SK-N-SH treated with all-trans-retinoic acid at 6 μM for 48 hours (cell line): ENCODE data around the gene PRELID1.

Experiments
- ATAC-seq: fragments of 200-7000 bp; cut with Tn5 transposase; 3 replicates; pipeline ENCODE4 v1.9.1; 2020; ENCODE audit warnings: mild to moderate bottlenecking, moderate library complexity
- ARNTL ChIP-seq: fragments of 450-650 bp; formaldehyde crosslinking; IDR thresholded peaks from 2 replicates; pipeline ENCODE4 v1.5.0; 2020; ENCODE audit warnings: low read depth, mild to moderate bottlenecking, moderate library complexity, borderline replicate concordance
- CSDC2 ChIP-seq: fragments of 250-450 bp; sonication (Bioruptor Pico); IDR thresholded peaks from 2 replicates; pipeline ENCODE4 v1.5.0; 2020; ENCODE audit warnings: mild to moderate bottlenecking, moderate library complexity
- ESRRG ChIP-seq: fragments of 250-450 bp; sonication (Bioruptor Pico); IDR thresholded peaks from 2 replicates; pipeline ENCODE4 v1.6.1; 2021; ENCODE audit warnings: mild to moderate bottlenecking
- GLIS3 ChIP-seq: fragments of 250-450 bp; sonication (Bioruptor Pico); IDR thresholded peaks from 2 replicates; pipeline ENCODE4 v1.5.0; 2020; ENCODE audit warnings: mild to moderate bottlenecking, moderate library complexity
- ISL1 ChIP-seq: fragments of 250-450 bp; sonication (Bioruptor Pico); IDR thresholded peaks from 2 replicates; pipeline ENCODE4 v2.1.2; 2022; ENCODE audit warnings: mild to moderate bottlenecking, moderate library complexity
- OSR1 ChIP-seq: fragments of 250-450 bp; sonication (Bioruptor Pico); IDR thresholded peaks from 2 replicates; pipeline ENCODE4 v1.8.0; 2022; ENCODE audit warnings: moderate library complexity, mild to moderate bottlenecking, inconsistent platforms
- PPARA ChIP-seq: fragments of 250-450 bp; sonication (Bioruptor Pico); IDR thresholded peaks from 2 replicates; pipeline ENCODE4 v1.5.0; 2020; ENCODE audit warnings: mild to moderate bottlenecking, borderline replicate concordance
- RARB ChIP-seq: fragments of 250-450 bp; sonication (Bioruptor Pico); IDR thresholded peaks from 2 replicates; pipeline ENCODE4 v1.8.0; 2021; ENCODE audit warnings: mild to moderate bottlenecking, moderate library complexity
- SNAI2 ChIP-seq: fragments of 250-450 bp; sonication (Bioruptor Pico); IDR thresholded peaks from 2 replicates; pipeline ENCODE4 v1.5.0; 2020; ENCODE audit warnings: mild to moderate bottlenecking, moderate library complexity
- TCF4 ChIP-seq: fragments of 250-450 bp; sonication (Bioruptor Pico); IDR thresholded peaks from 2 replicates; pipeline ENCODE4 v1.8.0; 2021; ENCODE audit warnings: mild to moderate bottlenecking, moderate library complexity, borderline replicate concordance
- TOX ChIP-seq: fragments of 250-450 bp; sonication (Bioruptor Pico); IDR thresholded peaks from 2 replicates; pipeline ENCODE4 v1.8.0; 2021; ENCODE audit warnings: mild to moderate bottlenecking, moderate library complexity, borderline replicate concordance
- ZC3H10 ChIP-seq: fragments of 250-450 bp; sonication (Bioruptor Pico); IDR thresholded peaks from 2 replicates; pipeline ENCODE4 v1.5.1; 2021; ENCODE audit warnings: mild to moderate bottlenecking, moderate library complexity
- ZFP3 ChIP-seq: fragments of 250-450 bp; sonication (Bioruptor Pico); IDR thresholded peaks from 2 replicates; pipeline ENCODE4 v1.5.0; 2020; ENCODE audit warnings: mild to moderate bottlenecking, moderate library complexity
- ZFP30 ChIP-seq: fragments of 450-650 bp; formaldehyde crosslinking; IDR thresholded peaks from 2 replicates; pipeline ENCODE4 v1.5.0; 2022; ENCODE audit warnings: mild to moderate bottlenecking, moderate library complexity
- ZNF565 ChIP-seq: fragments of 450-650 bp; formaldehyde crosslinking; conservative IDR thresholded peaks from 2 replicates; pipeline ENCODE4 v1.5.0; 2020; ENCODE audit warnings: low read depth, mild to moderate bottlenecking, moderate library complexity
- ZNF70 ChIP-seq: fragments of 450-650 bp; formaldehyde crosslinking; IDR thresholded peaks from 2 replicates; pipeline ENCODE4 v1.5.0; 2020; ENCODE audit warnings: mild to moderate bottlenecking, moderate library complexity
- ZNF8 ChIP-seq: fragments of 450-650 bp; formaldehyde crosslinking; IDR thresholded peaks from 2 replicates; pipeline ENCODE4 v1.5.0; 2020; ENCODE audit warnings: mild to moderate bottlenecking, moderate library complexity
- TF ChIP-seq, protein P1 (sequence below): fragments of 250-450 bp; sonication (Bioruptor Pico); IDR thresholded peaks from 2 replicates; pipeline ENCODE4 v1.5.1; 2020; ENCODE audit warnings: low read depth, mild to moderate bottlenecking, moderate library complexity
- TF ChIP-seq, protein P2 (sequence below): fragments of 250-450 bp; sonication (Bioruptor Pico); IDR thresholded peaks from 2 replicates; pipeline ENCODE4 v1.8.0; 2020; ENCODE audit warnings: mild to moderate bottlenecking, moderate library complexity, borderline replicate concordance
- TF ChIP-seq, protein P3 (sequence below): fragments of 250-450 bp; sonication (Bioruptor Pico); IDR thresholded peaks from 2 replicates; pipeline ENCODE4 v1.8.0; 2021; ENCODE audit warnings: low read depth, mild to moderate bottlenecking, moderate library complexity, borderline replicate concordance
- TF ChIP-seq, protein P4 (sequence below): fragments of 250-450 bp; sonication (Bioruptor Pico); IDR thresholded peaks from 2 replicates; pipeline ENCODE4 v1.5.0; 2020; ENCODE audit warnings: mild to moderate bottlenecking, moderate library complexity

PRELID1 gene

DNA sequence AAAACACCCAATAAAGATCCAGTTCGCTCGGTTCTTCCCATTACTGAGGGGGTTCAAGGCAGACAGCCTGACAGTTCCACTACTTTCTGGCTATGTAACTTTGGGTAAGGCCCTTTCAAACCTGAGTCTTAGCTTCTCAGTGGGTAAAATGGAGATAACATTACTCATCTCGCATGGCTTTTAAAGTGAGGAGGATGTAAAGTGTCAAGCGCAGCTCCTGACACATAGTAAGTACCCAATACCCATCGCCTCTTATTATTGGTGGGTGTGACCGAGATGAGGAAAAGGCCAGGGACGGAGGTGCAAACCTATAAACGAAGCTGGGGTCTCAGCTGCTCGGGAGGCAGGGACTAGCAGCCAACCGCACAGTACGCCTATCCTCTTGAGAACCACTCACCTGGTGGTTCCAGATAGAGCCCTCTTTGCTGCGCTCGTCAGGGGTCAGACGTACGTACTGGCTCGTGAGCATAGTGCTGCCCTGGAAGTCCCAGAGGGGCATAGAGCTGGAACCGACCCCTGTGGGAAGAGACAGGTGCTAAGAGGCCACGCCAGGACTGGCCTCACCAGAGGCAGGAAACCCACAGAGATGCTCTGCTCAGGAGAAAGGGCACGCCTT is 47.3 kb downstream of the PRELID1 start:
- TF ChIP-seq, protein P1, sequence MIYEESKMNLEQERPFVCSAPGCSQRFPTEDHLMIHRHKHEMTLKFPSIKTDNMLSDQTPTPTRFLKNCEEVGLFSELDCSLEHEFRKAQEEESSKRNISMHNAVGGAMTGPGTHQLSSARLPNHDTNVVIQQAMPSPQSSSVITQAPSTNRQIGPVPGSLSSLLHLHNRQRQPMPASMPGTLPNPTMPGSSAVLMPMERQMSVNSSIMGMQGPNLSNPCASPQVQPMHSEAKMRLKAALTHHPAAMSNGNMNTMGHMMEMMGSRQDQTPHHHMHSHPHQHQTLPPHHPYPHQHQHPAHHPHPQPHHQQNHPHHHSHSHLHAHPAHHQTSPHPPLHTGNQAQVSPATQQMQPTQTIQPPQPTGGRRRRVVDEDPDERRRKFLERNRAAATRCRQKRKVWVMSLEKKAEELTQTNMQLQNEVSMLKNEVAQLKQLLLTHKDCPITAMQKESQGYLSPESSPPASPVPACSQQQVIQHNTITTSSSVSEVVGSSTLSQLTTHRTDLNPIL (CRISPR knock-in tag), result no peak
- TF ChIP-seq TCF4 (CRISPR knock-in tag), result no peak
- no peak for TF ChIP-seq GLIS3 (CRISPR knock-in tag)
- TF ChIP-seq OSR1 (CRISPR knock-in tag), result no peak
- no peak for TF ChIP-seq ZFP30 (CRISPR knock-in tag)
- TF ChIP-seq, protein P2, sequence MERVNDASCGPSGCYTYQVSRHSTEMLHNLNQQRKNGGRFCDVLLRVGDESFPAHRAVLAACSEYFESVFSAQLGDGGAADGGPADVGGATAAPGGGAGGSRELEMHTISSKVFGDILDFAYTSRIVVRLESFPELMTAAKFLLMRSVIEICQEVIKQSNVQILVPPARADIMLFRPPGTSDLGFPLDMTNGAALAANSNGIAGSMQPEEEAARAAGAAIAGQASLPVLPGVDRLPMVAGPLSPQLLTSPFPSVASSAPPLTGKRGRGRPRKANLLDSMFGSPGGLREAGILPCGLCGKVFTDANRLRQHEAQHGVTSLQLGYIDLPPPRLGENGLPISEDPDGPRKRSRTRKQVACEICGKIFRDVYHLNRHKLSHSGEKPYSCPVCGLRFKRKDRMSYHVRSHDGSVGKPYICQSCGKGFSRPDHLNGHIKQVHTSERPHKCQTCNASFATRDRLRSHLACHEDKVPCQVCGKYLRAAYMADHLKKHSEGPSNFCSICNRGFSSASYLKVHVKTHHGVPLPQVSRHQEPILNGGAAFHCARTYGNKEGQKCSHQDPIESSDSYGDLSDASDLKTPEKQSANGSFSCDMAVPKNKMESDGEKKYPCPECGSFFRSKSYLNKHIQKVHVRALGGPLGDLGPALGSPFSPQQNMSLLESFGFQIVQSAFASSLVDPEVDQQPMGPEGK (CRISPR knock-in tag), result no peak
- TF ChIP-seq TOX (CRISPR knock-in tag), result no peak
- no peak for TF ChIP-seq ARNTL (CRISPR knock-in tag)
- no peak for TF ChIP-seq ISL1
- ATAC-seq, result no peak; the same call in 2 of the 3 replicates

DNA sequence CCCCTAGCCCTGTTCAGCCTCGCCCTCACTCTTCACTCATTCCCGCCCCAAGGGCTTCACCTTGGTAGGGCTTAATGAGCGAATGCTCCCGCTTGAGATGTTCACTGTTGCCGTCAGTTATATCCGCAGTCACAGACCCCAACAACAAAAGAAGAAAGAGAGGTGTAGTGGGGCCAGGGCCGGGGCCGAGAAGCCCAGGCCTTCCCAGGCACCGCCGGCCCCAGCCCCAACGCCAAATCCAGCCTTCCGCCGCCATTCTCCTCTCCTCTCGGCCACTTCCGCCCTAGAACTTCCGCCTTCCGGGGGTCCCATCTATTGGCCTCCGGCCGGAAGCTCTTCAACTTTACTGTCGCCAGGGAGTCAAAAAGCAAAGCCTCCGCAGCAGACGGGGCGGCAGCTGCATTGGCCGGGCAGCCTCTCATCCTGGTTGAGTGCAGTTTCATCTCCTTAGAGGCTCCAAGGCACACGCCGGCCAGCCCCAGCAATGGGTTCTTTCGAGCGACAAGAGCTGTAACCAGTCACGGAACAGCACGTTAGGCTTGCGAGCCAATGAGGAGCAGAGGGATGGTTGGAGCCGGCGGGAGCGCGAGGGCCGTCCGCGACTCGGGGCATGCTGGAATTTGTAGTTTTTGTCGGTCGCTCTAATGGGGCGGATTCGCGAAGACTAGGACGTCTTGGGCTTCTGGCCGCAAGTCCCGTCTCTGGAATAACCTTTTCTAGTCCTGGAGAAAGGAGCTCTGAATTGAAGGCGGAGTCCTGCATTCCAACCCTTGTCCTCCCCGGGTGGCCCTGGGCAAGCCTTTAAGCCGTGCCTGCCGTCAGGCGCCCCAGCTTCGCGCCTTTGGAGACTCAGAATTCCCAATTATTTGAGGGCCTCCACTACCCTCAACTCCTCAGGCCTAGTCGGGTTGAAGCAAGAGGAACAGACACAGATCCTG is 48.1 kb downstream of the PRELID1 start, which contains the start of gene LMAN2:
Gene LMAN2, minus strand, starts transcription at position 277 of the 938 bp plus-strand sequence. Its CDS starts 21 bp downstream, at position 256.
- no peak for TF ChIP-seq CSDC2 (CRISPR knock-in tag)
- no peak for TF ChIP-seq PPARA (CRISPR knock-in tag)
- TF ChIP-seq ZNF70 (CRISPR knock-in tag), result no peak
- TF ChIP-seq TOX (CRISPR knock-in tag), result no peak
- TF ChIP-seq, protein P1 (CRISPR knock-in tag), result no peak
- no peak for TF ChIP-seq ZC3H10
- TF ChIP-seq, protein P3, sequence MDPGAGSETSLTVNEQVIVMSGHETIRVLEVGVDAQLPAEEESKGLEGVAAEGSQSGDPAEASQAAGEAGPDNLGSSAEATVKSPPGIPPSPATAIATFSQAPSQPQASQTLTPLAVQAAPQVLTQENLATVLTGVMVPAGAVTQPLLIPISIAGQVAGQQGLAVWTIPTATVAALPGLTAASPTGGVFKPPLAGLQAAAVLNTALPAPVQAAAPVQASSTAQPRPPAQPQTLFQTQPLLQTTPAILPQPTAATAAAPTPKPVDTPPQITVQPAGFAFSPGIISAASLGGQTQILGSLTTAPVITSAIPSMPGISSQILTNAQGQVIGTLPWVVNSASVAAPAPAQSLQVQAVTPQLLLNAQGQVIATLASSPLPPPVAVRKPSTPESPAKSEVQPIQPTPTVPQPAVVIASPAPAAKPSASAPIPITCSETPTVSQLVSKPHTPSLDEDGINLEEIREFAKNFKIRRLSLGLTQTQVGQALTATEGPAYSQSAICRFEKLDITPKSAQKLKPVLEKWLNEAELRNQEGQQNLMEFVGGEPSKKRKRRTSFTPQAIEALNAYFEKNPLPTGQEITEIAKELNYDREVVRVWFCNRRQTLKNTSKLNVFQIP (CRISPR knock-in tag), result no peak
- no peak for TF ChIP-seq ZNF565 (CRISPR knock-in tag)
- no peak for TF ChIP-seq GLIS3 (CRISPR knock-in tag)
- peak; percentile 100 for ATAC-seq

DNA sequence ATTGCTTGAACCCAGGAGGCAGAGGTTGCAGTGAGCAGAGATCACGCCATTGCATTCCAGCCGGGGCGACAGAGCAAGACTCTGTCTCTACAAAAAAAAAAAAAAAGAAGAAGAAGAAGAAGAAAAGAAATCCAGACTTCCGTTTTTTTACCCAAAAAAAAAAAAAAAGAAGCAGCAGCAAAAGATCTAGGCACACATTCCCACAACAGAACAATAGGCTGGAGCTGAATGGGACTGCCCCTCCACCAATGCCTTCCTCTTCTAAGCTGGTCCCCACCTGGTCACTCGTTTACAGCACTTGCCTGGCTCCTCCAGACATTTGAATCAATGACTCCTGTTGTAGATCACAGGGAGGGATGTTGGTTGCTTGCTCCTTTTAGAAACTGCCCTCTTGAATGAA is 49.5 kb downstream of the PRELID1 start:
- ATAC-seq, result no peak
- TF ChIP-seq TOX (CRISPR knock-in tag) (no peak), RARB (CRISPR knock-in tag) (no peak), CSDC2 (CRISPR knock-in tag) (no peak), ESRRG (CRISPR knock-in tag) (no peak), ZC3H10 (no peak), ZNF8 (CRISPR knock-in tag) (no peak), PPARA (CRISPR knock-in tag) (no peak), ZFP3 (CRISPR knock-in tag) (no peak), GLIS3 (CRISPR knock-in tag) (no peak), OSR1 (CRISPR knock-in tag) (no peak), SNAI2 (CRISPR knock-in tag) (no peak), ZFP30 (CRISPR knock-in tag) (no peak), ZNF70 (CRISPR knock-in tag) (no peak), ISL1 (no peak)
- TF ChIP-seq, protein P3 (CRISPR knock-in tag), result no peak
- TF ChIP-seq, protein P1 (CRISPR knock-in tag), result no peak
- TF ChIP-seq, protein P4, sequence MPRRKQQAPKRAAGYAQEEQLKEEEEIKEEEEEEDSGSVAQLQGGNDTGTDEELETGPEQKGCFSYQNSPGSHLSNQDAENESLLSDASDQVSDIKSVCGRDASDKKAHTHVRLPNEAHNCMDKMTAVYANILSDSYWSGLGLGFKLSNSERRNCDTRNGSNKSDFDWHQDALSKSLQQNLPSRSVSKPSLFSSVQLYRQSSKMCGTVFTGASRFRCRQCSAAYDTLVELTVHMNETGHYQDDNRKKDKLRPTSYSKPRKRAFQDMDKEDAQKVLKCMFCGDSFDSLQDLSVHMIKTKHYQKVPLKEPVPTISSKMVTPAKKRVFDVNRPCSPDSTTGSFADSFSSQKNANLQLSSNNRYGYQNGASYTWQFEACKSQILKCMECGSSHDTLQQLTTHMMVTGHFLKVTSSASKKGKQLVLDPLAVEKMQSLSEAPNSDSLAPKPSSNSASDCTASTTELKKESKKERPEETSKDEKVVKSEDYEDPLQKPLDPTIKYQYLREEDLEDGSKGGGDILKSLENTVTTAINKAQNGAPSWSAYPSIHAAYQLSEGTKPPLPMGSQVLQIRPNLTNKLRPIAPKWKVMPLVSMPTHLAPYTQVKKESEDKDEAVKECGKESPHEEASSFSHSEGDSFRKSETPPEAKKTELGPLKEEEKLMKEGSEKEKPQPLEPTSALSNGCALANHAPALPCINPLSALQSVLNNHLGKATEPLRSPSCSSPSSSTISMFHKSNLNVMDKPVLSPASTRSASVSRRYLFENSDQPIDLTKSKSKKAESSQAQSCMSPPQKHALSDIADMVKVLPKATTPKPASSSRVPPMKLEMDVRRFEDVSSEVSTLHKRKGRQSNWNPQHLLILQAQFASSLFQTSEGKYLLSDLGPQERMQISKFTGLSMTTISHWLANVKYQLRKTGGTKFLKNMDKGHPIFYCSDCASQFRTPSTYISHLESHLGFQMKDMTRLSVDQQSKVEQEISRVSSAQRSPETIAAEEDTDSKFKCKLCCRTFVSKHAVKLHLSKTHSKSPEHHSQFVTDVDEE (CRISPR knock-in tag), result no peak
